Progenitor cell of endocrine pancreas (in vitro differentiated cells): ENCODE results near the gene KCNJ11. TPM values are rescaled to one million over a fixed set of nuclear protein-coding genes. Genes with fewer than 3 reads are reported as not detected.

Experiments
- DNase-seq: peaks from one replicate; pipeline ENCODE4 v3.0.0; 2021; ENCODE audit warnings: low spot score; ENCODE audit not compliant: unreplicated experiment
- H3K27ac Mint-ChIP-seq: 2 replicates; pipeline ENCODE4 v1.8.0; 2021; ENCODE audit warnings: mild to moderate bottlenecking, moderate library complexity, mixed read lengths
- H3K27me3 Mint-ChIP-seq: 2 replicates; pipeline ENCODE4 v1.8.0; 2021; ENCODE audit warnings: mixed read lengths
- H3K36me3 Mint-ChIP-seq: 2 replicates; pipeline ENCODE4 v1.8.0; 2022; ENCODE audit warnings: mixed read lengths; ENCODE audit not compliant: insufficient read depth
- H3K4me1 Mint-ChIP-seq: 2 replicates; pipeline ENCODE4 v1.8.0; 2021; ENCODE audit warnings: low read depth, mixed read lengths
- H3K4me3 Mint-ChIP-seq: 2 replicates; pipeline ENCODE4 v1.8.0; 2021; ENCODE audit warnings: low read depth, mild to moderate bottlenecking, moderate library complexity, mixed read lengths
- H3K9me3 Mint-ChIP-seq: 2 replicates; pipeline ENCODE4 v1.8.0; 2021; ENCODE audit warnings: low read depth, mixed read lengths
- total RNA-seq: library from RNA; stranded (reverse); gene quantifications from 2 replicates; pipeline ENCODE4 v1.2.1, GENCODE V29; 2021
- TF ChIP-seq, protein P1 (sequence below): fragments of 200-600 bp; sonication (generic); IDR thresholded peaks from one replicate; pipeline ENCODE4 v1.5.0; 2021; ENCODE audit warnings: antibody characterized with exemption, mild to moderate bottlenecking; ENCODE audit not compliant: unreplicated experiment

Gene KCNJ11
- total RNA-seq, 1 donor from 2014 or later: 8.1 TPM

DNA sequence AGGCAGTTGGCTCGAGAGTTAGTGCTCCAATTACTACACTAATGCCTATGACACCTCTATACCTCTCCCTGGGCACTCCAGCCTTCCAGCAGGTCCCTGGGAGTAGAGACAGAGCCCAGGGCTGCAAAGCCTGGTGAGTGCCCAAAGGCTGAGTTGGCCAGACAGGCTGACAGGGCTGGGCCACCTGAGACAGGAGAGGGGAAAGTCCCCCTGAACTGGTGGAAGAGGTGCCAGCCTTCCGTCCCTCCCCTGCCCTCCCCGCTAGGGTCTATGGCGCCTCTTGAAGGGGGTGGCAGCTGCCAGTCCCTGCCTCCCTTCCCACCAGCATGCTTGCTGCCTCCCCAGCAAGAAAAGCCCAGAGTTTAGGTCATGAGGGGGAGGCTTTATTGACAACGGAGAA, 3.0 kb downstream of the KCNJ11 start:
- no peak for DNase-seq
- H3K36me3 Mint-ChIP-seq: peaks cover 3% of the 10 kb centered on the region
- no peak overlapping the region for H3K4me3 Mint-ChIP-seq
- peaks cover 7% of the 10 kb centered on the region for H3K27me3 Mint-ChIP-seq
- TF ChIP-seq, protein P1, sequence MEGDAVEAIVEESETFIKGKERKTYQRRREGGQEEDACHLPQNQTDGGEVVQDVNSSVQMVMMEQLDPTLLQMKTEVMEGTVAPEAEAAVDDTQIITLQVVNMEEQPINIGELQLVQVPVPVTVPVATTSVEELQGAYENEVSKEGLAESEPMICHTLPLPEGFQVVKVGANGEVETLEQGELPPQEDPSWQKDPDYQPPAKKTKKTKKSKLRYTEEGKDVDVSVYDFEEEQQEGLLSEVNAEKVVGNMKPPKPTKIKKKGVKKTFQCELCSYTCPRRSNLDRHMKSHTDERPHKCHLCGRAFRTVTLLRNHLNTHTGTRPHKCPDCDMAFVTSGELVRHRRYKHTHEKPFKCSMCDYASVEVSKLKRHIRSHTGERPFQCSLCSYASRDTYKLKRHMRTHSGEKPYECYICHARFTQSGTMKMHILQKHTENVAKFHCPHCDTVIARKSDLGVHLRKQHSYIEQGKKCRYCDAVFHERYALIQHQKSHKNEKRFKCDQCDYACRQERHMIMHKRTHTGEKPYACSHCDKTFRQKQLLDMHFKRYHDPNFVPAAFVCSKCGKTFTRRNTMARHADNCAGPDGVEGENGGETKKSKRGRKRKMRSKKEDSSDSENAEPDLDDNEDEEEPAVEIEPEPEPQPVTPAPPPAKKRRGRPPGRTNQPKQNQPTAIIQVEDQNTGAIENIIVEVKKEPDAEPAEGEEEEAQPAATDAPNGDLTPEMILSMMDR: no peak
- H3K9me3 Mint-ChIP-seq: no peaks in the 10 kb centered on the region
- H3K4me1 Mint-ChIP-seq: no peaks in the 10 kb centered on the region
- no peak overlapping the region for H3K27ac Mint-ChIP-seq

DNA sequence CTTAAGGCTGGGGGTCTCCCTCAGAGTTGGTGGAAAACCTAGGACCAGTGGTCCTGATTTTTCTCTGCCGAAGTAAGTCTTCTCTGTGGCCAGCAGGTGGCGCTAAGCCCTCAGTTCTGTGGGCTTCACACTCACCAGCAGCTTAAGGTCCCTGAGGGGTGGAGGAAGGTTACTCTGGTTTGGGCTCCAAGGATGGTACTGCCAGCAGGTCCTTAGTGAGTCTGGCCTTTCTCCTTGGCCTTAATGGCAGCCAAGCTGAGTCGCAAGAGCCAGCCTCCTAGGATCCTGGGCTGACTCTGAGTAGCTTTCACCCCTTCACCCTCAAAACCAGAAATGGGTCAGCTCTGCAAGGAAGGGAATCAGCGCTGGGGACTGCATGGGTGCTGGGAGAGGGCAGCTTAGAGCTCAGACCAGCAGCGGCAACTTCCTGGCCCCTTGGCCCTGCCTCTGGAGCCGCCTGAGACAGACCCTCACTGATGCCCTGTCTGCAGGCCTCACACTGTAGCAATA, 4.4 kb downstream of the KCNJ11 start:
- H3K36me3 Mint-ChIP-seq: peaks cover 3% of the 10 kb centered on the region
- H3K27ac Mint-ChIP-seq: no peak overlapping the region
- H3K9me3 Mint-ChIP-seq: no peaks in the 10 kb centered on the region
- H3K4me1 Mint-ChIP-seq: no peaks in the 10 kb centered on the region
- no peak overlapping the region for H3K4me3 Mint-ChIP-seq
- H3K27me3 Mint-ChIP-seq: peaks cover 2% of the 10 kb centered on the region
- TF ChIP-seq, protein P1: peak; percentile 96
- DNase-seq: peak; percentile 76

DNA sequence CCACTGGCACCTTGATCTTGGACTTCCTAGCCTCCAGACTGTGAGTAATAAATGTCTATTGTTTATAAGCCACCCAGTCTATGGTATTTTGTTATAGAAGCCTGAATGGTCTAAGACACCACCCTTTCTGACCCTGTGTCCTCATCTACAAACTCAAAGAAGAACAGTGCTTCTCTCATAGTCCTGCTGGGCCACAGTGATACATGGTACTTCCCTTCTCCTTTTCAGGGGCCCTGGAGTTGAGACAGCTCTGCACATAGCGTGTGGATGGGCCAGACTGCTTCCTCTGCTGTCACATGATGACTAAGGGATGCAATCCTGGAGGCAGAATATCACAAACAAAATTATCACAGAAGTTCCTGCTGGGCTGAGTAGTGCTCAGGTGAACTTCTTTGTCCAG, 5.0 kb downstream of the KCNJ11 start:
- DNase-seq: no peak
- no peaks in the 10 kb centered on the region for H3K4me1 Mint-ChIP-seq
- peaks cover 3% of the 10 kb centered on the region for H3K36me3 Mint-ChIP-seq
- H3K4me3 Mint-ChIP-seq: no peak overlapping the region
- no peak overlapping the region for H3K27ac Mint-ChIP-seq
- TF ChIP-seq, protein P1: no peak
- H3K9me3 Mint-ChIP-seq: peaks cover under 1% of the 10 kb centered on the region
- peaks cover 2% of the 10 kb centered on the region for H3K27me3 Mint-ChIP-seq

DNA sequence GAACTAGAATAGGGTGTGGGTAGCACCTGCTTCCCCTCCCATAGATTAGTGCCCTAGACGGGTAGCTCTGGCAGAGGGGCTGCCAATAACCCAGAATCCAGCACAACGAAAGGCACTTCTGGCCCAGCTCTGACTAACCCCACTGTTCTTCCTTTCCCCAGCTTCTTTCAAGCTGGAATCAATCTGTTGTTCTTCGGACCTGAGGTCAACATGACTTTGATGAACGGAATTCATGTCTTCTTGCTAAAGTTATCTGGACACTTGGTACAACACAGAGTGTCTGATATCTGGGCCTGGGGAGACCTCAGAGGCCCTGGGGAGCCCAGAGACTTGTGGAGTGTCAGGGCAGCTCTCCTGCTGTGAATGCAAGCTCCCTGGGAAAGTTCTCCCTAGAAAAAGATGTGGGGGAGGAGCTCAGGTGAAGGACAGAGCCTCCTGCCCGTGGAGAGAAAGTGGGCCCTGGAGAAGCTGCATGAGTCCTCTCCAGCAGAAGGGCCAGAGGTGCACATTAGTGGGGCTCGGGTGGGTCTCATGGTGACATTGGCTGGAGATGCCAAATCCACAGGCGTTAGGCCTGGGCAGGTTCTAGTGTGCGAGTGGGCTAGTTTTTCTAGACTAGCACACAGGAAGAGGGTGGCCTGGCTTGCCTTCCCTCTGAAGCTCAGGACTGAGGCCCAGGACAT, 6.3 kb downstream of the KCNJ11 start:
- no peak for DNase-seq
- no peaks in the 10 kb centered on the region for H3K27me3 Mint-ChIP-seq
- peak overlapping the region; percentile 45 for H3K27ac Mint-ChIP-seq
- no peaks in the 10 kb centered on the region for H3K4me1 Mint-ChIP-seq
- H3K9me3 Mint-ChIP-seq: peaks cover 6% of the 10 kb centered on the region
- peaks cover 3% of the 10 kb centered on the region for H3K36me3 Mint-ChIP-seq
- H3K4me3 Mint-ChIP-seq: no peak overlapping the region
- TF ChIP-seq, protein P1: no peak

DNA sequence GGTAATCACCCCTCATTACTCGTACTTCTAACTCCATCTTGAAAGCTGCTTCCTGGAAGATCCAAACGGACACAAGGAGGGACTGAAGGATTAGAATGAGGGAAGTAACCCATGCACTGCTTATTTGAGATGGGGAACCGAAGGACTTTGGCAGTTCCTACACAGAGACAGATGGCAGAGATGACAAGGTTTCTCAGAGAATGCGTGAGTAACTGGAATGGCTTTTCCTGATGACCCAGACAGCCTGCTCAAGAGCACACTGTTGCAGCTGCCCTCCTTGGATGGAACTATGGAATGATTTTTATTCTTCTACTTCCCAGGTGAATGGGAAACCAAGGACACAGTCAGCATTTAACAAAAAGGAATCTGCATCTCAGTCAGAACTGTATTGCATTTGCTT, 7.3 kb downstream of the KCNJ11 start:
- Mint-ChIP-seq H3K9me3 (peaks cover 6% of the 10 kb centered on the region), H3K27me3 (no peaks in the 10 kb centered on the region), H3K4me3 (no peak overlapping the region), H3K27ac (no peak overlapping the region), H3K36me3 (no peaks in the 10 kb centered on the region), H3K4me1 (no peaks in the 10 kb centered on the region)
- no peak for DNase-seq
- TF ChIP-seq, protein P1: no peak
